ENCODE data around the gene ZNF718.
"Not testable (repeated sequence)": the region's sequence is repeated elsewhere in the genome, so short reads cannot be mapped to it uniquely, and the experiment has no call there.

GRCh38 chr4:182225-182624 lies 57.9 kb downstream of the ZNF718 start:
- TF ChIP-seq, protein P1, sequence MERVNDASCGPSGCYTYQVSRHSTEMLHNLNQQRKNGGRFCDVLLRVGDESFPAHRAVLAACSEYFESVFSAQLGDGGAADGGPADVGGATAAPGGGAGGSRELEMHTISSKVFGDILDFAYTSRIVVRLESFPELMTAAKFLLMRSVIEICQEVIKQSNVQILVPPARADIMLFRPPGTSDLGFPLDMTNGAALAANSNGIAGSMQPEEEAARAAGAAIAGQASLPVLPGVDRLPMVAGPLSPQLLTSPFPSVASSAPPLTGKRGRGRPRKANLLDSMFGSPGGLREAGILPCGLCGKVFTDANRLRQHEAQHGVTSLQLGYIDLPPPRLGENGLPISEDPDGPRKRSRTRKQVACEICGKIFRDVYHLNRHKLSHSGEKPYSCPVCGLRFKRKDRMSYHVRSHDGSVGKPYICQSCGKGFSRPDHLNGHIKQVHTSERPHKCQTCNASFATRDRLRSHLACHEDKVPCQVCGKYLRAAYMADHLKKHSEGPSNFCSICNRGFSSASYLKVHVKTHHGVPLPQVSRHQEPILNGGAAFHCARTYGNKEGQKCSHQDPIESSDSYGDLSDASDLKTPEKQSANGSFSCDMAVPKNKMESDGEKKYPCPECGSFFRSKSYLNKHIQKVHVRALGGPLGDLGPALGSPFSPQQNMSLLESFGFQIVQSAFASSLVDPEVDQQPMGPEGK (CRISPR knock-in tag; IDR thresholded peaks at IDR 0.05; ENCODE audit: borderline replicate concordance) = not testable (repeated sequence)
- TF ChIP-seq, protein P2, sequence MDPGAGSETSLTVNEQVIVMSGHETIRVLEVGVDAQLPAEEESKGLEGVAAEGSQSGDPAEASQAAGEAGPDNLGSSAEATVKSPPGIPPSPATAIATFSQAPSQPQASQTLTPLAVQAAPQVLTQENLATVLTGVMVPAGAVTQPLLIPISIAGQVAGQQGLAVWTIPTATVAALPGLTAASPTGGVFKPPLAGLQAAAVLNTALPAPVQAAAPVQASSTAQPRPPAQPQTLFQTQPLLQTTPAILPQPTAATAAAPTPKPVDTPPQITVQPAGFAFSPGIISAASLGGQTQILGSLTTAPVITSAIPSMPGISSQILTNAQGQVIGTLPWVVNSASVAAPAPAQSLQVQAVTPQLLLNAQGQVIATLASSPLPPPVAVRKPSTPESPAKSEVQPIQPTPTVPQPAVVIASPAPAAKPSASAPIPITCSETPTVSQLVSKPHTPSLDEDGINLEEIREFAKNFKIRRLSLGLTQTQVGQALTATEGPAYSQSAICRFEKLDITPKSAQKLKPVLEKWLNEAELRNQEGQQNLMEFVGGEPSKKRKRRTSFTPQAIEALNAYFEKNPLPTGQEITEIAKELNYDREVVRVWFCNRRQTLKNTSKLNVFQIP (CRISPR knock-in tag; IDR thresholded peaks at IDR 0.05; ENCODE audit: borderline replicate concordance, low read depth) = not testable (repeated sequence)
- TF ChIP-seq ARNTL (CRISPR knock-in tag; IDR thresholded peaks at IDR 0.05; ENCODE audit: borderline replicate concordance, low read depth); BACH2 (CRISPR knock-in tag; IDR thresholded peaks at IDR 0.05; ENCODE audit: borderline replicate concordance); ZFP30 (CRISPR knock-in tag; IDR thresholded peaks at IDR 0.05); CREB5 (CRISPR knock-in tag; IDR thresholded peaks at IDR 0.05; ENCODE audit: low read depth); PPARA (CRISPR knock-in tag; IDR thresholded peaks at IDR 0.05; ENCODE audit: borderline replicate concordance); GLIS3 (CRISPR knock-in tag; IDR thresholded peaks at IDR 0.05); OSR1 (CRISPR knock-in tag; IDR thresholded peaks at IDR 0.05); ZFP3 (CRISPR knock-in tag; IDR thresholded peaks at IDR 0.05): not testable (repeated sequence)

Data from SK-N-SH treated with all-trans-retinoic acid at 6 μM for 48 hours (cell line).